ACHN (cell line): Measurements from ENCODE around the gene PIGC.
A peak's percentile ranks its signal among the peaks of the same experiment; 100 is the strongest.

Source experiments
- DNase-seq: peaks from one replicate; pipeline ENCODE4 v3.0.0-alpha.2; 2015
- in situ Hi-C: cut with HindIII; loops from 2 replicates; pipeline ENCODE4 v1.10.0; 2017; ENCODE audit warnings: low sequenced_read_pairs, low pct_ligation_motif_present, low pct_unique_long_range_greater_than_20kb

The PIGC gene

DNA sequence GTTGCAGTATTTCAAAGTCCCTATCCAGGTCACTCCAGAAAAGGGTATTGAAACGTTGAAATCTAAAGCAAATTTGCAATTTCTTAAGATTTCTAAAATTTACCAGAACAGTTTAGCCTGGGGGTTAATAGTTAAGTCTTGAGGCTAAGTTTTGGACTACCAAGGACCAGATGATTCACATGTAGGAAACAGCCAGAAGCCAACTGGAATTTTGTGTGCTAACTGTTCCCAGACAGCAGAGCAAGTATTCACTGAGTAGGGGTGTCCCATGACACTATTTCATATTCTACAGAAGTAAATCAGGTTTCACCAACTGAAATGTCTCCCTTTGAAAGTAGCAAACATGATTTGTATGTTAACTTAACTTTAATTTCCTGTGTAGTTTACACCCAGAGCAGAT lies 34.9 kb downstream of the PIGC start:
- DNase-seq: no peak
- in situ Hi-C loops: loop anchor here (25.0 kb wide), 1 partner anchor 422 kb away; no protein-coding TSS in a partner anchor

DNA sequence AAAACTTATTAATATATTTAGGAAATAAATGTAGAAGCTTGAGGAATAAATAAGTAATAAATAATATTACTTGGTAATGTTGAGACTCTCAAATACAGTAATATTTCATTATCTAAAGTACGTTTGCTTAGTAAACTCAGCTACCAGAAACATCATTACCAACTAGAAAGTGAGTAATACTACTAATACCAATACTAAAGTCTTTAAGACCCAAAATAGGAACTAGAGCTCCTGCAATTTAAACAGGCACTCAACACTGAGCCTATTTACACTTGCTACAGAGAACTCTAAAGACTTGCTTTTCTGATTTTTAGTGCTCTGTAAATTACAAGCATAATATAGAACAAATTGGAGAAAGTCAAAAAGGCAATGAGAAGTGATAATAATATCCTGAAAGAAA lies 36.9 kb downstream of the PIGC start:
- no peak for DNase-seq
- in situ Hi-C loops: loop anchor here (25.0 kb wide), 1 partner anchor 420 kb away; no protein-coding TSS in a partner anchor

DNA sequence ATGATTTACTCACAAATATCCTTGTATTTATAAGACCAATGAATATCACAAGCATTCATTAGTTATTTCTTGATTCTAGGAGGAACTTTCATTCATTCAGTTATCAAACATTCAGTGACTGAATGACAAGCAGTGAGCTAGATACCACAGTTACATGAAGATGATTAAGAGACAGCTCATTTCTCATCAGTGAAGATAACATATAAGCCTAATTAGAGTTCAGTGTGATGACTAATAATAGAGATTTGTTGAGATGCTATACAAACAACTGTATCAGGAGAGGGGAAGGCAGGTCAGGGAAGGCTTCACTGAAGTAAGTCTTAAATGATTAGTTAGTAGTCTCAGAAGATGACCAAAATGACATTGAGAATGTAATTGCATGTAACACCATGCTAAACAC lies 38.0 kb downstream of the PIGC start:
- in situ Hi-C loops: loop anchor here (25.0 kb wide), 1 partner anchor 419 kb away; no protein-coding TSS in a partner anchor
- no peak for DNase-seq

DNA sequence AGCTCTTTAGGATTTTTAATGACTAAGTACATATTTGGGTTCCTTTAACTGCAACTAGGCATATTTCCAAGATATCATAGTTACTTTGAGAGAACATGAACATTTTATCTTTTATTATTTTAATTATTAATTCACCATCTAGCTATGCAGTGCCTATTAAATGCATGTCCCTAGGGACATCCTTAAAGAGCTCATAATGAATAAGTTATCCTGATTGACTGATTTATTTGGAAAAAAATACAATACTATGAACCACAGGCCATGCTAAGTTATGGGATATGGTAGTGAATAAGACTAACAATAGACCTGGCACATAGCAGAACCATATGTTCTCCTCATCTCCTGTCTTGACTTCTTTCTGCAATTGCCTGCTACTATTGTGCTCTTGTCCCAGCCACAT lies 39.7 kb downstream of the PIGC start:
- in situ Hi-C loops: loop anchor here (25.0 kb wide), 1 partner anchor 417 kb away; no protein-coding TSS in a partner anchor
- no peak for DNase-seq

DNA sequence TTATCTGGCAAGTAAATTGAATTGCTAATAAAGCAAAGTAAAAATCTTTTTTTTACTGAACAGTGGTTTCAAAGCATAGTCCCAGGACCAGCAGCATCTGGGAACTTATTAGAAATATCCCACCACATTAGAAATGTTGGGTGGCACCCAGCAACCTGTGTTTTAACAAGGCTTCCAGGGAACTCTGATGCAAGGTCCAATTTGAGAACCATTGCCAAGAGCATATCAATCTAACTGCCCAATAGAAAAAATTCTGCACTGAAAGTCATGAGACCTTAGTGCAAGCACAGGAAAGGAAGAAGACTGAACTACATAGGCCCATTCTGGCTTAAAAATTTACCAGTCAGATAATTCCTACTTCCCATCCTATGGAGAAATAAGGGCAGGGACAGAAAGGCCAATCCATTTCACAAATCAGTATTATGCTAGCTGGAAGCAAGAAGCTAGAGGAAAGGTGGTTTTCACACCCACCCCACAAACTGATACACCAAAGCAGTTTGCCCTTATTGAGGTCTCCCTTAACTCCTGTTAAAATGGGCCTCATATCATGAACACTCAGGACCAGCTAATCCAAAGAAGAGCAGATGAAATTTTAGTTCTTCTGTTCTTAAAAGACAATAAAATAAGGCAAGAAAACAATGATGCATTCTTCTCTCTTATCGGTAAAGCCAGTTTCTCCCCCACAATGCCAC lies 40.8 kb downstream of the PIGC start:
- in situ Hi-C loops: loop anchor here (25.0 kb wide), 1 partner anchor 416 kb away; no protein-coding TSS in a partner anchor

DNA sequence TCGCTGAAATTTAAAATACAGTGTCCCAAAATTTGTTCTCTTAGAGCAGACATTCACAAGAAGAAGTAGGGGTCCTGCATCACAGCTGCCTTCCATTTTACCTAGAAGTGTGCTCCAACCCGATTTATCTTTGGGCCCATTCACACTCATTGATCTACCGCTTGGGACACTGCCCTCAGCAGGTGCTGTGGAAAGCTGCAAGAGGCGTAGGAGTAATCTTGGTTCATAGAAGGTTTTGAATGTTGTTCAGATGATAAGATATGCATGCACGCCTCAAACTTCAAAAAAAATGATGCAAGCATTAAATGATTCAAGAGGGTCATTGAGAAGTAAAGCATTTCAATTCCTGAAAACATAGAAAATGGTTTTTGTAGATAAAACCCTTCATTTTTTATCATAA lies 42.0 kb downstream of the PIGC start:
- in situ Hi-C loops: loop anchor here (25.0 kb wide), 1 partner anchor 415 kb away; no protein-coding TSS in a partner anchor
- no peak for DNase-seq

More for the DNA sequence above, 40.8 kb downstream of the PIGC start:
- no peak for DNase-seq

DNA sequence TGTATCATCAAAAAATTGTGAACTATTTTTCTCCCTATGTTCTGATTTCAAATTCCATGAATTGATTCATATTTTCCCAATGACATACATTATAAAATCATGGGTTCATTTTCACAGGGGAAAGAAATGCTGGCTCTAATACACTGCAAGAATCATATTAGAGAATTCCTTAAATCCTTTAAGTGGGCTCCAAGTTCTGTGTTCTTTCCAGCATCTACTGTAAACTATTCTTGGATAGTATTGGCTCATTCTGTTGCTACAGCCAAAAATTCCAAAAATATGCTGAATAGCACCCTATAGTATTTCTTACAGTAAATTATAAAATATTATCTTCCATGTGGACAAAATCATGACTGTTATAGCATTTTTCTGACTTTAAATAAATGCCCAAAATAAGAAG lies 42.4 kb downstream of the PIGC start:
- no peak for DNase-seq
- in situ Hi-C loops: loop anchor here (25.0 kb wide), 1 partner anchor 414 kb away; no protein-coding TSS in a partner anchor

DNA sequence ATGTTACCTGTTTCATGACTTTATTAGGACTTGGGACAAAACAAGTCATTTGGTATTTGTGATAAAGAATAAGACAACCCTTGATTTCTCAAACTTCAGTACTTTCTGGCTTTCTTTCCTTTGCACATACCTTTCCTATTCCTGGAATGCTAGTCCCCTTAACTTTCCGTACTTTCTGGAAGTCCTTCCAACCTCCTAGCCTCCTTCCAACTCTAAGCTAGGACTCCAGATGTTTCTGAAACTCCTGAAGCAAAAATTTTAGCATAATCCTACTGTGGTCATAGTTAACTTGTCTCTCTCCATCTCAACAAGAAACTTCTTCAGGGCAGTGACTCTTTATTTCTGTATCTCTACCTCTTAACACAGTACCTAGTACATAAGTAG lies 43.2 kb downstream of the PIGC start:
- no peak for DNase-seq
- in situ Hi-C loops: loop anchor here (25.0 kb wide), 1 partner anchor 413 kb away; no protein-coding TSS in a partner anchor

DNA sequence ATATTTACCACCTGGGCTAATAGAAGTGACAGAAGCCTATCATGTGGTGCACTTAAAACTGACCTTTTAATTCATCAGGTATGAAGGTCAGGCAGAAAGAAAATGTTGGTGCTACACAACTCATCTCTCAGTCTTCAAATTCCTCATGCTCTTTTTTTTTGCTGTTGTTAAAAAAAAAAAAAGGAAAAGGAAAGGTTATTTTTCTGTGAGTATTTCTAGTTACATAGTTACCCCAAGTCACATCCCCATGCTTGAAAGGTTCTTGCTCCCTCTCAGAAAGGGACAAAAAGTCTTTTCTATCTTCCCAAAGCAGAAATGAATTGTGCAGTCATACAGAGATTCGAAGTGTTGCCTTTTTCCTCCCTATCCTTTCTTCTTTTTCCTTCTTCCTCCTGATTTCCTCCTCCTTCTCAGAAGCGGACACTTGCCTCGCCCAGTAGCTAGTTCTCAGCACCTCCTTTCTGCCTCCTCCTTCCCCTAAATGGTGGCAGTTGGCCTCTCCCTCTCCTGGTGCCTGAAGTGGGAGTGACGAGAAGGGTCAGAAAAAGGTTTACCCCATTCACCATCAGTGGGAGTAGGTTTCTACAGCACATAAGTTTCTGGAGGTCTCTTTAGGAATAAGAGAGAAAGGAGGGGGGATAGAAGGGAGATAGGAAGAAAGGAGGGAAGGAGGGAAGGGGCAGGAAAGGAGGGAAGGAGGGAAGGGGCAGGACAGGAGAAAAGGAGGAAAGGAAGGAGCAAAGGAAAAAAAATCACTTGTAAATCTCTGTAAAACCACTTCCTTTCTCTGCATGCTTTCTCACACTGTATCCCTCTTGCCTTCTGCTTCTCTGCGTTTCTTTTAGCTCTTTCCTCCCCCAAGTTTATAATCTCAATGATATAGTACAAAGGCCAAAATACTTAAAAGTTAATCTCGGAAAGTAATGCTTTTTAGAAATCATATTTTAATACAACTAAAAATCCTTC lies 43.8 kb downstream of the PIGC start:
- in situ Hi-C loops: loop anchor here (25.0 kb wide), 1 partner anchor 413 kb away; no protein-coding TSS in a partner anchor
- no peak for DNase-seq

DNA sequence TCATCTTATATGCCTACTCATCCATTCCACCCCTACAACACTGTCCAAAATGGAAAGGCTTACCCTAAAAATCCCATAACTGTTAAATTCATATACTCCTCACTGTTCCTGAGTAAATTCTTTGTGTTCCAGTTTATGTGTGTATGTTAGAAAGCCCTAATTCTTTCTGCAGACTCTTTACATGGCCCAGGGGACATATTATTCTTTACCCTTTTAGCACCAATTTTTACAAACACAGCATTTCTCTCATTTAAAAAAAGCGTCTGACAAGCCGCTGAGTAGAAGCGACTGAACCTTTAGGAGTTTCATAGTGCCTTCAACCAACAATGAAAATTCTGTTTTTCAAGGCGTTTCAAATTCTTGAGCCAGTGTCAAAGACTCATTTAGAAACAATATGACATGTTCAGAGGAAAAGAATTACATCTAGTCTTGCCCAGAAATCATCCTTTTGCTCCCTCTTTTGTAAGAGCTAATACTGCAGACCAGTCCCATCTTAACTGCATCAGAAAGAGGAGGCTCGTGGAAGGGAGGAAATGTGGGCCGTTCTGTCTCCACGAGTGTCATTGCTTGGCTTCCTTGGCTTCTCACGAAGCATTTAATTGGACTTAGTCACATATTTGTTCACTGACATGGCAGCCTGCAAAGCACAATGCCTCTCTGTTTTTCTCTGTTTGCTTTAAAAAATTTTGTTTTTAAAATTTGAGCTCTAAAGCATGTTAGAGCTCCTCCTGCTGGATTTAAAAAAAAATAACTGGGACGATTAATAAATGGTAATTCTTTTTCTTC lies 44.7 kb downstream of the PIGC start:
- peak; percentile 67 for DNase-seq
- in situ Hi-C loops: no loop called here

DNA sequence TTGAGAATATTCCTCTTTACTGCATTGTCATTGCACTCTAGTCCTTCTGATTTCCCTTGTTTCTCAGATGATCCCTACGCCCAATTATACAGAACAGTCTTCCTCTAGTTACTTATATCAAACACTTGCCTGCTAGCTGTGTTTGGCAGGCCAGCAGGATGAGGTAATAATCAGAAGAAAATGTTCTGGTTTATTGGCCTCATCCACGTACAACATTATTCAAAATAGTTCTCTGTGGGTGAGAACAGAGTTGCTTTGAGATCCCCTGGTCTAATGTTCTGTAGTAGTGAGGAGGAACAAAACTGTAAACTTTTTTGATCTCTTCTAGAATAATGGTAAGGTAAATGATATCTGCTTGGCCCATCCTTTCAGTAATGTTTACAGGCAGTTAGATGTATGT lies 45.7 kb downstream of the PIGC start:
- no peak for DNase-seq
- in situ Hi-C loops: no loop called here

DNA sequence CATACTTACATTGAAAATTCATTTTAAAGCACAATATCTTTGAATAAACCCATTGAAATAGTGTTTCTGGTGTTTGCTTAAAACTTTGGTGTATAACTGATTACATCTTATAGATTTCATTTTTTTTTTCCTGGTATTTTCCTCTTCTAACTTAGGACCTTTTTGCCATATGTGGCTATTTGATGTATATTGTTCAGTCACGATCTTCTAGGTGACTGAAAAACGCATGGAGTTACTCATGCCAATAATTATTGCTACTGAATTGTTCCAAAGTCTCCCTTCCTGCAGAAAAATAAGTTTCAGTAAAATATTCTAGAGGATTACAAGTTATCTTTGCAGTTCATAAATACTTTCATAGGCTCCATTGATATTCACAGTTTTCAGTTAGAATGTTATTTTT lies 46.2 kb downstream of the PIGC start:
- in situ Hi-C loops: no loop called here
- DNase-seq: no peak

DNA sequence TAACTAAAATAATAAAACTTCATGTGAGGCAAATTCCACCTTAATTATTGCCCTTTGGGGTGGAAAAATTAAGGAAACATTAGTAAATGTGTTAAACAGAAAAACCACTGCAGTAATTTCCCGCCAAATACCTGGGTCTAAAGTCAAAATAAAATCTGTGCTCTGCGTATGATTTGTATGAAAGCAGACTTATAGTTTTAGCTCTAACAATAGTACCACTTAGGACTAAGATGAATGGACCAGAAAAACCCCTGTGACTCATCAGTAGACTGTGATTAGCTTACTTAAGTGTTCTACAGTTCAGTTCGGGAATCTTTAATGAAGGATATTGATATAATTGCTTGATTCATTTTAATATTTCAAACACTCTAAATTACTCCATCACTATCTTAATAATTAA lies 46.6 kb downstream of the PIGC start:
- no peak for DNase-seq
- in situ Hi-C loops: no loop called here

DNA sequence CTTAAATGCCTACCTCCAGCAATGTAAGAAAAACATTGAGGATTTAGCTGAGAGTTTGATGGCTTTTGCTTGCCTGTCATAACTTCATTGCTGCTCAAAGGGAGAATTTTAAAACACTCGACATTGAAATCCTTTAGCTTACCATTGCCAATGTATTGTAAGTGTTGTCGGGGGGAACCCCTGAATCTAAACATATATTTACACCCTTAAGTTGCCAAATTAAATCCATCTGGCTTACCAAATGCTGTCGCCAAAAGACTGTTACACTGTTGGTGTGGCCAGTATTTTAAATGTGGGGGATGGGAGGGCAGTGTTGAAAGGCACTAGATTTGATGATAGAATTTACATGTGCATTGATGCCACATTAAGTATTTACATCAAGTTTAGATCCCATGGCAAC lies 48.3 kb downstream of the PIGC start:
- DNase-seq: no peak
- in situ Hi-C loops: no loop called here

DNA sequence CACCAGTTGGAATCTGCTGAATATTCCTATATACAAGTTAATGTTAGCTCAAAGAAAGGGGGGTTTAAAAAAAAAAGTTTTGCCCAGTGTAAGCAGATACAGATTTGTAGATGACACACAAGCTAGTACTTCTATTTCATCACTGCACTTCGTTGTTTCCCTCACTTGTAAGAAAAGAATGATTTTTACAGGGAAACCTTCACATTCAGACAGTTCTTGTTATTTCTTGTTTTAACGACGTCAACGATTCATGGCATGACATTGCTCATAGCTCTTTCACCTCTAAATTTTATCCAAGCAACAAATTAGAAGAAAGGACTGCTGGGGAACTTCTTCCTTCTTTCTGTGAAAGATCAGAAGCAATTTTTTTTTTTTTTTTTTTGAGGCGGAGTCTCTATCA lies 49.1 kb downstream of the PIGC start:
- no peak for DNase-seq
- in situ Hi-C loops: no loop called here

DNA sequence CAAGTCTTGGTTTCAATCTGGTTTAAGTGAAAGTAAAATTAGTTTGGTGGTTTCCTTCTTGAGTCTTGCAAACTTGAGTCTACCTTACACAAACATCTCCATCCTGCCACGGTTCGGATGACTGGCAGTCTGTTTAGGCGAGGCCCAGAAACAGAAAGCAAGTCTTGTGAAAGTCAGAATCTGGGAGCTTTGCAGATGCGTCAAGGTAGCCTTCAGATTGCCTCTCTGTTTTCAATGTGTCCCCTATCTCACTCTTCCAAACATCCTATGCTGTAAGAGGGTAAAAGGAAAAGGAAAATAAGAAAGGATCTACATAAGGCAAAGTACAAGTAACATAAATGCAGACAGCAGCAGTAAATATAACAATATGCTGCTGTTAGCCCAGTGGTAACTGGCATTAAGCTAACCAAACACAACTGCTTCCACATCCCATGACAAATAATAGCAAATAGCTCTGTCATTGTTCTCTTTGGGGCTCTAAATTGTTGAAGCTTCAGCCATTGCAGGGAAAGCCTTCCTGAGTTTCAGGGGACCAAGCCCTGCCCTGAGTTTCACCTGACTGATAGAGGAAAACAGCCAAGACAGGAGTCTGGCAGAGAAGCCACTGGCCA lies 49.6 kb downstream of the PIGC start:
- in situ Hi-C loops: no loop called here
- DNase-seq: no peak

DNA sequence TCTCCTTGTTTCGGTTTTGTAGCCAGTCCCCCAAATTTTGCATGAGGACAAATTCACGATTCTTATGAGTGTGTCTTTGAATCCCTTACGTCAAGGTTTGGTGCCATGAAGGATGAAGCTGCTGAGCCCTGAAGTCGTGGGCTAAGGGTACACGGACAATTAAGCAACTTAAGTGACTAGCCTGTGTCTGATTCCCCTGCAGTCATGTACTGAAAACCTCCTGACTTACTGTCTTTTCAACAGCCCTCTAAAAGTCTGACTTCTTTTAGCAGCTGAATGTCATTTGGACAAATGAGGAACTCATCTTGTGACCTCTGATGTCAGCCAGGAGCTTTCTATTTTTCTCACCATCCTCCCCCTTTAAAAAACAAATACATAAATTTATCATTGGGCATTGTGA lies 50.5 kb downstream of the PIGC start:
- in situ Hi-C loops: no loop called here
- DNase-seq: no peak

DNA sequence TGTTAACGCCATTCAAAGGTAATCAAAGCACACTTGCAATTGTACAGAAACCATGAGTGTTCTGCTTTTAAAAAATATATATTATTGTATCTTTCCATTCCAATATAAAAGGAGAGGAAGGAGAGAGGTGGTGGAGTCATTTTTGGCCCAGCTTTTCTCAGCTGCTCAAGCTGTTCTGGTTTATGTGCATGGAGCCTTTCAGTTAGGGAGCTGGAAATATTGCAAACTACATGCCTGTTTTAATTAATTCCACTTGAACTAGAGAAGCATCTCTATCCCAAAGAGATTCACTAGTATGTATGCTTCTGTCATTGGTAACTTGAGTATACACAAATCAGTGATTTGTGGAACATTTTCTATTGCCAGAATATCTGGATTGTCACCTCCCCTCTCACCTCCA lies 51.9 kb downstream of the PIGC start:
- in situ Hi-C loops: no loop called here
- DNase-seq: no peak
